GM18858 (cell line): Measurements from ENCODE around the gene DISC1.
"Not testable (repeated sequence)": the region's sequence is repeated elsewhere in the genome, so short reads cannot be mapped to it uniquely, and the experiment has no call there.

Source experiments
- ATAC-seq: cut with Tn5 transposase; IDR thresholded peaks from one replicate; pipeline ENCODE4 v1.9.1; 2021; ENCODE audit not compliant: unreplicated experiment

DISC1 gene

GRCh38 chr1:231626535-231626950, at the start of gene DISC1:
TSS of gene DISC1 (plus strand) at chr1:231626790. CDS start at chr1:231626868, 78 bp downstream.
- ATAC-seq: no peak

- no peak for ATAC-seq
Observed at GRCh38 chr1:231576804-231577718, 49.5 kb upstream of the DISC1 start.

GRCh38 chr1:231580874-231581273, 45.7 kb upstream of the DISC1 start:
- ATAC-seq: no peak

GRCh38 chr1:231581859-231582258, 44.7 kb upstream of the DISC1 start:
- ATAC-seq: no peak

GRCh38 chr1:231583376-231583775, 43.2 kb upstream of the DISC1 start:
- ATAC-seq: no peak

GRCh38 chr1:231584117-231584516, 42.5 kb upstream of the DISC1 start:
- no peak for ATAC-seq

GRCh38 chr1:231584921-231585320, 41.7 kb upstream of the DISC1 start:
- ATAC-seq: no peak

- ATAC-seq: no peak
Observed at GRCh38 chr1:231590453-231591198, 36.0 kb upstream of the DISC1 start.

GRCh38 chr1:231591466-231591865, 35.1 kb upstream of the DISC1 start:
- ATAC-seq: no peak

GRCh38 chr1:231592809-231593208, 33.8 kb upstream of the DISC1 start:
- no peak for ATAC-seq

GRCh38 chr1:231593264-231593663, 33.3 kb upstream of the DISC1 start:
- not testable (repeated sequence) for ATAC-seq

GRCh38 chr1:231594123-231594522, 32.5 kb upstream of the DISC1 start:
- ATAC-seq: no peak

- no peak for ATAC-seq
Observed at GRCh38 chr1:231594749-231595148, 31.8 kb upstream of the DISC1 start.

GRCh38 chr1:231596337-231596791, 30.2 kb upstream of the DISC1 start:
- ATAC-seq: no peak

GRCh38 chr1:231597971-231598370, 28.6 kb upstream of the DISC1 start:
- ATAC-seq: no peak

GRCh38 chr1:231600458-231600976, 26.1 kb upstream of the DISC1 start:
- no peak for ATAC-seq

- ATAC-seq: no peak
Observed at GRCh38 chr1:231601824-231602672, 24.5 kb upstream of the DISC1 start.

GRCh38 chr1:231602673-231602984, 24.0 kb upstream of the DISC1 start:
- no peak for ATAC-seq

GRCh38 chr1:231603598-231604275, 22.9 kb upstream of the DISC1 start:
- ATAC-seq: no peak

- ATAC-seq: no peak
Observed at GRCh38 chr1:231604276-231604621, 22.3 kb upstream of the DISC1 start.
